ENCODE measurements around the gene ADCY1.

DNA sequence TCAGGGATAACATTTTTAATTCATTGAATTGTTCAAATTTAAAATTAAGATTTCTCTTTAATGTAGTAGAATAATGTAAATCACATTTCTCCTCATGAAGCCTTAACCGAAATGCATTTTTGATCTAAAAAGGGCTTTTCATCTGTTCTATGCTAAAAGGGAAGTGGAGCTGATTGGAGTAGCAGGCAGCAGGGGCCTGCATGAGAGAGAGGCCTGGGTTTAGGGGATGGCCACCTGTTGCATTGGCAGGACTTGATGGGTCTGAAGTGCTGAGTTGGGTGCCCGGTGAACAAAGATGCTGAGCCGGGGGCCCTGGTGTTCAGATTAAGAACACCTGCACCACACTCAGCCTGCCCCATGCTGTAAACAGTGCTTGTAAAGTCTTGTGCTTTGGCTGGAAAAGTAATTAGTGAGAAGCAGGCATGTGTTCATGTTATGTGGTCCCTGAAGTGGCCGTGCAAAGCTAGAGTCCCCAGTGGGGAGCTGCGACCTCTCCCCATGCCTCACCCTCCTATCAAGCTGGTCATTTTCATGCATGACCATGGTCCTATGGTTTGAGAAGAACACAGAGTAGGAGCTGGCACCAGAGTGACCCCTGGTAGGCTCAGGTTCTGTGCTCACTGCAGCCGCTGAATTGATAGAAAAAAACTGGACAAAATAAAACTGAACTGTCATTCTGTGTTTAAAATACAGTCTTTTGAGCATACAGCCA is 124.3 kb downstream of the ADCY1 start:
- TF ChIP-seq, protein P1, sequence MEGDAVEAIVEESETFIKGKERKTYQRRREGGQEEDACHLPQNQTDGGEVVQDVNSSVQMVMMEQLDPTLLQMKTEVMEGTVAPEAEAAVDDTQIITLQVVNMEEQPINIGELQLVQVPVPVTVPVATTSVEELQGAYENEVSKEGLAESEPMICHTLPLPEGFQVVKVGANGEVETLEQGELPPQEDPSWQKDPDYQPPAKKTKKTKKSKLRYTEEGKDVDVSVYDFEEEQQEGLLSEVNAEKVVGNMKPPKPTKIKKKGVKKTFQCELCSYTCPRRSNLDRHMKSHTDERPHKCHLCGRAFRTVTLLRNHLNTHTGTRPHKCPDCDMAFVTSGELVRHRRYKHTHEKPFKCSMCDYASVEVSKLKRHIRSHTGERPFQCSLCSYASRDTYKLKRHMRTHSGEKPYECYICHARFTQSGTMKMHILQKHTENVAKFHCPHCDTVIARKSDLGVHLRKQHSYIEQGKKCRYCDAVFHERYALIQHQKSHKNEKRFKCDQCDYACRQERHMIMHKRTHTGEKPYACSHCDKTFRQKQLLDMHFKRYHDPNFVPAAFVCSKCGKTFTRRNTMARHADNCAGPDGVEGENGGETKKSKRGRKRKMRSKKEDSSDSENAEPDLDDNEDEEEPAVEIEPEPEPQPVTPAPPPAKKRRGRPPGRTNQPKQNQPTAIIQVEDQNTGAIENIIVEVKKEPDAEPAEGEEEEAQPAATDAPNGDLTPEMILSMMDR (optimal IDR thresholded peaks at IDR 0.05 in 1 of 3, IDR thresholded peaks at IDR 0.05 in 1 of 3, conservative IDR thresholded peaks at IDR 0.05 in 1 of 3; ENCODE audit: extremely low read depth in 1 of 3, insufficient read depth in 2 of 3, low read length in 3 of 3): no peak
- no peak for TF ChIP-seq EZH2 (IDR thresholded peaks at IDR 0.05; ENCODE audit: low read length)
